Activated CD8-positive, alpha-beta memory T cell treated with anti-CD3 and anti-CD28 coated beads, Interleukin-2, amount 50 U/mL, for 48 hours (primary cell): ENCODE measurements around the gene ANXA8.

ENCODE experiments used
- DNase-seq: peaks from one replicate; pipeline ENCODE4 v3.0.0-alpha.2; 2020

Gene ANXA8

GRCh38 chr10:47445720-47446119, 38.2 kb downstream of the ANXA8 start:
- no peak for DNase-seq

- DNase-seq, result no peak
Measured at GRCh38 chr10:47444047-47444446, 39.9 kb downstream of the ANXA8 start.

GRCh38 chr10:47443145-47443544, 40.8 kb downstream of the ANXA8 start:
- no peak for DNase-seq

- DNase-seq, result no peak
Measured at GRCh38 chr10:47442351-47442750, 41.6 kb downstream of the ANXA8 start.

- no peak for DNase-seq
Measured at GRCh38 chr10:47441938-47442337, 42.0 kb downstream of the ANXA8 start.

- DNase-seq, result no peak
Measured at GRCh38 chr10:47440207-47440606, 43.7 kb downstream of the ANXA8 start.

- no peak for DNase-seq
Measured at GRCh38 chr10:47438857-47439474, 44.9 kb downstream of the ANXA8 start.

- no peak for DNase-seq
Measured at GRCh38 chr10:47435081-47435480, 48.8 kb downstream of the ANXA8 start.

- DNase-seq, result no peak
Measured at GRCh38 chr10:47425813-47426419, 58.0 kb downstream of the ANXA8 start.

GRCh38 chr10:47424231-47424630, 59.7 kb downstream of the ANXA8 start:
- no peak for DNase-seq

GRCh38 chr10:47423476-47423875, 60.4 kb downstream of the ANXA8 start:
- no peak for DNase-seq

GRCh38 chr10:47421057-47421952, 62.6 kb downstream of the ANXA8 start:
- no peak for DNase-seq

GRCh38 chr10:47420305-47421056, 63.4 kb downstream of the ANXA8 start:
- no peak for DNase-seq

GRCh38 chr10:47419421-47419820, 64.5 kb downstream of the ANXA8 start:
- DNase-seq, result no peak

- DNase-seq, result no peak
Measured at GRCh38 chr10:47418966-47419365, 64.9 kb downstream of the ANXA8 start.

- no peak for DNase-seq
Measured at GRCh38 chr10:47418321-47418720, 65.6 kb downstream of the ANXA8 start.
